ENCODE data around the gene UBE2Q1.

The UBE2Q1 gene

GRCh38 chr1:154519591-154519991 lies 38.9 kb downstream of the UBE2Q1 start:
- TF ChIP-seq CTCF (IDR thresholded peaks at IDR 0.05; ENCODE audit: control insufficient read depth, insufficient read depth, low read depth, low read length, missing control alignments) = no peak
- DNase-seq (ENCODE audit: low read depth) = no peak
- no peak overlapping the region for H3K4me3 ChIP-seq (ENCODE audit: control insufficient read depth, low read depth, low read length)

GRCh38 chr1:154517661-154518060 lies 40.8 kb downstream of the UBE2Q1 start:
- no peak for TF ChIP-seq CTCF (IDR thresholded peaks at IDR 0.05; ENCODE audit: control insufficient read depth, insufficient read depth, low read depth, low read length, missing control alignments)
- no peak for DNase-seq (ENCODE audit: low read depth)
- no peak overlapping the region for H3K4me3 ChIP-seq (ENCODE audit: control insufficient read depth, low read depth, low read length)

GRCh38 chr1:154514066-154514553 lies 44.4 kb downstream of the UBE2Q1 start:
- no peak overlapping the region for H3K4me3 ChIP-seq (ENCODE audit: control insufficient read depth, low read depth, low read length)
- TF ChIP-seq CTCF (IDR thresholded peaks at IDR 0.05; ENCODE audit: control insufficient read depth, insufficient read depth, low read depth, low read length, missing control alignments) = no peak
- no peak for DNase-seq (ENCODE audit: low read depth)

GRCh38 chr1:154512760-154513159 lies 45.7 kb downstream of the UBE2Q1 start:
- TF ChIP-seq CTCF (IDR thresholded peaks at IDR 0.05; ENCODE audit: control insufficient read depth, insufficient read depth, low read depth, low read length, missing control alignments) = no peak
- DNase-seq (ENCODE audit: low read depth) = no peak

GRCh38 chr1:154503898-154504297 lies 54.6 kb downstream of the UBE2Q1 start:
- TF ChIP-seq CTCF (IDR thresholded peaks at IDR 0.05; ENCODE audit: control insufficient read depth, insufficient read depth, low read depth, low read length, missing control alignments) = no peak
- no peak overlapping the region for H3K4me3 ChIP-seq (ENCODE audit: control insufficient read depth, low read depth, low read length)
- no peak for DNase-seq (ENCODE audit: low read depth)

More at GRCh38 chr1:154512760-154513159, 45.7 kb downstream of the UBE2Q1 start:
- H3K4me3 ChIP-seq (ENCODE audit: control insufficient read depth, low read depth, low read length) = no peak overlapping the region

GRCh38 chr1:154502744-154503115 lies 55.7 kb downstream of the UBE2Q1 start:
- no peak for TF ChIP-seq CTCF (IDR thresholded peaks at IDR 0.05; ENCODE audit: control insufficient read depth, insufficient read depth, low read depth, low read length, missing control alignments)
- H3K4me3 ChIP-seq (ENCODE audit: control insufficient read depth, low read depth, low read length) = no peak overlapping the region

More at GRCh38 chr1:154502744-154503115, 55.7 kb downstream of the UBE2Q1 start:
- no peak for DNase-seq (ENCODE audit: low read depth)
